Esophagus (tissue), 2 donors: ENCODE results near the gene PRR5L. TPM values are rescaled to one million over a fixed set of nuclear protein-coding genes. Genes with fewer than 3 reads are reported as not detected.
"Not testable (repeated sequence)": the region's sequence is repeated elsewhere in the genome, so short reads cannot be mapped to it uniquely, and the experiment has no call there.

ENCODE experiments used
- H3K27ac ChIP-seq, 2 donors: one replicate each; pipeline ENCODE4 v1.5.1; 2013; ENCODE audit warnings: low read depth in 2 of 2, mild to moderate bottlenecking in 2 of 2, inconsistent platforms in 1 of 2, low read length in 1 of 2, moderate library complexity in 1 of 2
- H3K27me3 ChIP-seq, 2 donors: one replicate each; pipeline ENCODE4 v1.6.1; 2013; ENCODE audit warnings: low read length in 2 of 2, control low read depth in 1 of 2, mild to moderate bottlenecking in 1 of 2; ENCODE audit not compliant: insufficient read depth in 2 of 2, control insufficient read depth in 1 of 2
- H3K36me3 ChIP-seq, 2 donors: one replicate each; pipeline ENCODE4 v1.6.1; 2013; ENCODE audit warnings: low read length in 1 of 2; ENCODE audit not compliant: control insufficient read depth in 2 of 2, insufficient read depth in 2 of 2
- H3K4me1 ChIP-seq, 2 donors: one replicate each; pipeline ENCODE4 v1.6.1; 2013; ENCODE audit warnings: low read length in 1 of 2; ENCODE audit not compliant: control insufficient read depth in 2 of 2, insufficient read depth in 2 of 2
- H3K4me3 ChIP-seq, 2 donors: one replicate each; pipeline ENCODE4 v1.5.1; 2013; ENCODE audit warnings: low read length in 2 of 2, mild to moderate bottlenecking in 2 of 2, low read depth in 1 of 2, moderate library complexity in 1 of 2
- H3K9me3 ChIP-seq, 2 donors: one replicate each; pipeline ENCODE4 v1.6.1; 2013; ENCODE audit warnings: mild to moderate bottlenecking in 2 of 2, low read depth in 1 of 2, low read length in 1 of 2, moderate library complexity in 1 of 2; ENCODE audit not compliant: control insufficient read depth in 2 of 2, insufficient read depth in 1 of 2
- WGBS, 2 donors: extraction: QIAGEN DNeasy Blood & Tissue Kit; methylation state at CpG; one replicate each; pipeline ENCODE4 v1.1.7; 2013; 5-methylcytosine and 5-hydroxymethylcytosine counted together
- polyA plus RNA-seq, 2 donors: library from polyadenylated mRNA; stranded (reverse); fragments of 200-250 nt; gene quantifications; one replicate each; pipeline ENCODE4 v1.2.3, GENCODE V29; 2013
- donor health status: healthy with polysubstance abuse.
- donor health status: Bipolar disorder and iron deficiency.

The PRR5L gene
- polyA plus RNA-seq, 2 donors = 1.1 to 1.3 TPM

GRCh38 chr11:36467916-36468315 is 171.8 kb downstream of the PRR5L start:
- 56 to 73% methylated on average over 1 of the region's 1 CpG for WGBS, 2 donors
- Histone ChIP-seq H3K36me3 (no peaks in the 10 kb centered on the region), H3K4me1 (peaks cover 0 to 13% of the 10 kb centered on the region in 2 donors)

GRCh38 chr11:36469063-36469462 is 173.0 kb downstream of the PRR5L start:
- Histone ChIP-seq H3K4me3 (no peak overlapping the region), H3K9me3 (no peaks in the 10 kb centered on the region), H3K27ac (no peak overlapping the region), H3K36me3 (no peaks in the 10 kb centered on the region), H3K27me3 (no peaks in the 10 kb centered on the region), H3K4me1 (peaks cover 0 to 13% of the 10 kb centered on the region in 2 donors)
- WGBS, 2 donors = 65 to 66% methylated on average over 2 of the region's 2 CpGs

More at GRCh38 chr11:36467916-36468315, 171.8 kb downstream of the PRR5L start:
- Histone ChIP-seq H3K4me3 (no peak overlapping the region), H3K27me3 (no peaks in the 10 kb centered on the region), H3K27ac (peak overlapping the region; percentile 29 to 59), H3K9me3 (no peaks in the 10 kb centered on the region)

GRCh38 chr11:36469881-36470802 is 174.1 kb downstream of the PRR5L start:
- Histone ChIP-seq H3K9me3 (no peaks in the 10 kb centered on the region), H3K4me3 (no peak overlapping the region), H3K27me3 (no peaks in the 10 kb centered on the region), H3K36me3 (no peaks in the 10 kb centered on the region), H3K4me1 (peaks cover 0 to 13% of the 10 kb centered on the region in 2 donors), H3K27ac (no peak overlapping the region)
- WGBS, 2 donors = 50 to 58% methylated on average over 5 of the region's 5 CpGs

GRCh38 chr11:36471577-36471976 is 175.5 kb downstream of the PRR5L start:
- Histone ChIP-seq H3K27ac (no peak overlapping the region), H3K36me3 (no peaks in the 10 kb centered on the region), H3K27me3 (no peaks in the 10 kb centered on the region), H3K9me3 (no peaks in the 10 kb centered on the region), H3K4me3 (no peak overlapping the region), H3K4me1 (peaks cover 0 to 13% of the 10 kb centered on the region in 2 donors)
- WGBS, 2 donors = 51 to 76% methylated on average over 1 of the region's 1 CpG

GRCh38 chr11:36475192-36475591 is 179.1 kb downstream of the PRR5L start:
- 36 to 47% methylated on average over 1 of the region's 1 CpG for WGBS, 2 donors
- Histone ChIP-seq H3K36me3 (no peaks in the 10 kb centered on the region), H3K27ac (no peak overlapping the region), H3K9me3 (no peaks in the 10 kb centered on the region), H3K4me1 (no peaks in the 10 kb centered on the region), H3K4me3 (no peak overlapping the region), H3K27me3 (no peaks in the 10 kb centered on the region)

- no peak overlapping the region for H3K27ac ChIP-seq
These were observed 182.7 kb downstream of the PRR5L start for GRCh38 chr11:36478700-36479329.

GRCh38 chr11:36480833-36481232 is 184.7 kb downstream of the PRR5L start:
- H3K36me3 ChIP-seq = peaks cover 2 to 6% of the 10 kb centered on the region in 2 donors
- H3K4me1 ChIP-seq = no peaks in the 10 kb centered on the region
- H3K4me3 ChIP-seq = no peak overlapping the region
- no peaks in the 10 kb centered on the region for H3K9me3 ChIP-seq
- no peaks in the 10 kb centered on the region for H3K27me3 ChIP-seq
- H3K27ac ChIP-seq = no peak overlapping the region

More at GRCh38 chr11:36478700-36479329, 182.7 kb downstream of the PRR5L start:
- H3K9me3 ChIP-seq = no peaks in the 10 kb centered on the region
- H3K4me3 ChIP-seq = no peak overlapping the region
- no peaks in the 10 kb centered on the region for H3K4me1 ChIP-seq
- H3K27me3 ChIP-seq = no peaks in the 10 kb centered on the region
- H3K36me3 ChIP-seq = no peaks in the 10 kb centered on the region
- WGBS, 2 donors = 31 to 32% methylated on average over 2 of the region's 2 CpGs

- H3K36me3 ChIP-seq, H3K4me3 ChIP-seq, H3K4me1 ChIP-seq, H3K9me3 ChIP-seq, H3K27me3 ChIP-seq, H3K27ac ChIP-seq: not testable (repeated sequence)
- 83 to 92% methylated on average over 3 of the region's 4 CpGs for WGBS, 2 donors
These were observed 187.0 kb downstream of the PRR5L start for GRCh38 chr11:36483042-36483441.

- Histone ChIP-seq H3K27me3 (no peaks in the 10 kb centered on the region), H3K27ac (no peak overlapping the region), H3K9me3 (no peaks in the 10 kb centered on the region), H3K4me1 (no peaks in the 10 kb centered on the region), H3K36me3 (peaks cover 7 to 11% of the 10 kb centered on the region in 2 donors), H3K4me3 (no peak overlapping the region)
- WGBS, 2 donors = 78 to 83% methylated on average over 6 of the region's 6 CpGs
These were observed 189.4 kb downstream of the PRR5L start for GRCh38 chr11:36485298-36486002.
